ENCODE results near the gene TMX4. TPM values are rescaled to one million over a fixed set of nuclear protein-coding genes. Genes with fewer than 3 reads are reported as not detected.

Gene TMX4
- total RNA-seq, 1 experiment from 2014 or later: 31.7 TPM

GRCh38 chr20:7977709-7978108, 41.9 kb downstream of the TMX4 start:
- ChIA-PET POLR2A (ENCODE audit: low non-redundant PET) (no interaction called here), CTCF (no interaction called here)
- Histone ChIP-seq H3K36me3 (ENCODE audit: insufficient read depth, low read length, poor library complexity, severe bottlenecking) (no peaks in the 10 kb centered on the region), H3K4me1 (ENCODE audit: insufficient read depth, low read length, poor library complexity, severe bottlenecking) (no peaks in the 10 kb centered on the region), H3K9me3 (ENCODE audit: low read depth, low read length, poor library complexity, severe bottlenecking) (no peaks in the 10 kb centered on the region), H3K27me3 (replicated peaks; ENCODE audit: insufficient read depth, low read depth, low read length, poor library complexity) (no peaks in the 10 kb centered on the region), H3K4me3 (ENCODE audit: low read depth, low read length, poor library complexity, severe bottlenecking) (no peak overlapping the region), H3K27ac (ENCODE audit: low read depth, low read length, poor library complexity, severe bottlenecking) (no peak overlapping the region)
- no peak for TF ChIP-seq EZH2 (IDR thresholded peaks at IDR 0.05; ENCODE audit: borderline replicate concordance, low read depth, low read length, poor library complexity, severe bottlenecking)
- TF ChIP-seq CTCF (conservative IDR thresholded peaks at IDR 0.05; ENCODE audit: low read depth, low read length): no peak
- no peak for DNase-seq (ENCODE audit: low spot score)
- no TSS peak for BruUV-seq (replicated peaks)
- intact Hi-C loops (cut with micrococcal nuclease; ENCODE audit: unreplicated experiment): no loop called here

- POLR2A ChIA-PET (ENCODE audit: low non-redundant PET): no interaction called here
- Histone ChIP-seq H3K4me3 (ENCODE audit: low read depth, low read length, poor library complexity, severe bottlenecking) (no peak overlapping the region), H3K27me3 (replicated peaks; ENCODE audit: insufficient read depth, low read depth, low read length, poor library complexity) (no peaks in the 10 kb centered on the region), H3K36me3 (ENCODE audit: insufficient read depth, low read length, poor library complexity, severe bottlenecking) (no peaks in the 10 kb centered on the region), H3K9me3 (ENCODE audit: low read depth, low read length, poor library complexity, severe bottlenecking) (no peaks in the 10 kb centered on the region), H3K4me1 (ENCODE audit: insufficient read depth, low read length, poor library complexity, severe bottlenecking) (no peaks in the 10 kb centered on the region), H3K27ac (ENCODE audit: low read depth, low read length, poor library complexity, severe bottlenecking) (no peak overlapping the region)
- intact Hi-C loops (cut with micrococcal nuclease; ENCODE audit: unreplicated experiment): no loop called here
- CTCF ChIA-PET: no interaction called here
- no peak for DNase-seq (ENCODE audit: low spot score)
- BruUV-seq (replicated peaks): no TSS peak
- TF ChIP-seq CTCF (conservative IDR thresholded peaks at IDR 0.05; ENCODE audit: low read depth, low read length) (no peak), EZH2 (IDR thresholded peaks at IDR 0.05; ENCODE audit: borderline replicate concordance, low read depth, low read length, poor library complexity, severe bottlenecking) (no peak)
These were observed 43.6 kb downstream of the TMX4 start for GRCh38 chr20:7975851-7976414.

GRCh38 chr20:7974785-7975435, 44.7 kb downstream of the TMX4 start:
- intact Hi-C loops (cut with micrococcal nuclease; ENCODE audit: unreplicated experiment): no loop called here
- no TSS peak for BruUV-seq (replicated peaks)

More at GRCh38 chr20:7974785-7975435, 44.7 kb downstream of the TMX4 start:
- H3K4me3 ChIP-seq (ENCODE audit: low read depth, low read length, poor library complexity, severe bottlenecking): no peak overlapping the region
- CTCF ChIA-PET: no interaction called here
- no peaks in the 10 kb centered on the region for H3K27me3 ChIP-seq (replicated peaks; ENCODE audit: insufficient read depth, low read depth, low read length, poor library complexity)
- no peaks in the 10 kb centered on the region for H3K36me3 ChIP-seq (ENCODE audit: insufficient read depth, low read length, poor library complexity, severe bottlenecking)
- no peaks in the 10 kb centered on the region for H3K9me3 ChIP-seq (ENCODE audit: low read depth, low read length, poor library complexity, severe bottlenecking)
- TF ChIP-seq EZH2 (IDR thresholded peaks at IDR 0.05; ENCODE audit: borderline replicate concordance, low read depth, low read length, poor library complexity, severe bottlenecking): no peak
- TF ChIP-seq CTCF (conservative IDR thresholded peaks at IDR 0.05; ENCODE audit: low read depth, low read length): no peak
- no peak for DNase-seq (ENCODE audit: low spot score)
- H3K27ac ChIP-seq (ENCODE audit: low read depth, low read length, poor library complexity, severe bottlenecking): no peak overlapping the region
- no peaks in the 10 kb centered on the region for H3K4me1 ChIP-seq (ENCODE audit: insufficient read depth, low read length, poor library complexity, severe bottlenecking)
- POLR2A ChIA-PET (ENCODE audit: low non-redundant PET): no interaction called here

All from A673 (cell line).